ENCODE results near the gene OTUB2. TPM values are rescaled to one million over a fixed set of nuclear protein-coding genes. Genes with fewer than 3 reads are reported as not detected.

OTUB2 gene
- total and polyA plus RNA-seq, 2 donors (not counting 3 experiments of a cell fraction or from before 2014, with no cell fraction given), result 0.70 to 1.6 TPM

- intact Hi-C loops (cut with micrococcal nuclease), result loop anchor here (2.0 kb wide), 1 partner anchor 153 kb away; no protein-coding TSS in a partner anchor
- no peak for FAIRE-seq
- H3K9me1 ChIP-seq (replicated peaks; ENCODE audit: control insufficient read depth, extremely low read depth, insufficient read depth, low read length), result no peaks in the 10 kb centered on the region
- dilution Hi-C loops (cut with MboI; ENCODE audit: extremely low pct_ligation_motif_present, low sequenced_read_pairs), result no loop called here
- ChIA-PET POLR2A (no interaction called here), CTCF (interaction anchor here (0.9 to 2.7 kb wide), 8 partner anchors 9 to 148 kb away, joined by 3 to 30 read pairs (median 10); partner anchors contain the start of gene IFI27L2)
- H3K36me3 ChIP-seq (ENCODE audit: control insufficient read depth in 2 of 2, extremely low read depth in 1 of 2, insufficient read depth in 2 of 2, low read length in 2 of 2), result no peaks in the 10 kb centered on the region
- H3K4me2 ChIP-seq (ENCODE audit: insufficient read depth, low read length), result no peak overlapping the region
- H2AFZ ChIP-seq (ENCODE audit: low read depth, low read length), result no peak overlapping the region
- TF ChIP-seq JUN (IDR thresholded peaks at IDR 0.05; ENCODE audit: borderline replicate concordance, insufficient read depth, insufficient read length, low read depth) (no peak), POLR2AphosphoS5 (IDR thresholded peaks at IDR 0.05; ENCODE audit: insufficient read depth, low read depth, low read length) (no peak), POLR2A (IDR thresholded peaks at IDR 0.05; ENCODE audit: low read depth, low read length) (no peak), CTCF (IDR thresholded peaks at IDR 0.05; ENCODE audit: extremely low read depth in 1 of 2, insufficient read depth in 1 of 2, low read depth in 1 of 2, low read length in 2 of 2) (no peak), MYC (IDR thresholded peaks at IDR 0.05; ENCODE audit: low read depth, low read length) (no peak), FOS (IDR thresholded peaks at IDR 0.05; ENCODE audit: borderline replicate concordance, insufficient read depth, low read length) (no peak), MAX (IDR thresholded peaks at IDR 0.05; ENCODE audit: insufficient read depth, insufficient read length) (no peak), GATA2 (IDR thresholded peaks at IDR 0.05; ENCODE audit: insufficient read depth, insufficient read length, low read depth, low read length) (no peak), EZH2 (IDR thresholded peaks at IDR 0.05; ENCODE audit: borderline replicate concordance, low read depth, low read length, severe bottlenecking) (no peak)
- peaks cover 10% of the 10 kb centered on the region for H3K4me1 ChIP-seq (ENCODE audit: control insufficient read depth, extremely low read depth, insufficient read depth, low read length)
- H3K4me3 ChIP-seq (replicated peaks in 1 of 3; ENCODE audit: insufficient read depth in 1 of 3, low read depth in 1 of 3, low read length in 3 of 3), result no peak overlapping the region
- DNase-seq (ENCODE audit: low read depth, low spot score), result no peak
- no peaks in the 10 kb centered on the region for H3K79me2 ChIP-seq (ENCODE audit: control insufficient read depth, insufficient read depth, low read length)
- no peaks in the 10 kb centered on the region for H4K20me1 ChIP-seq (replicated peaks; ENCODE audit: control insufficient read depth, extremely low read depth, insufficient read depth, low read length)
- H3K27ac ChIP-seq (ENCODE audit: insufficient read depth, low read depth, low read length), result no peak overlapping the region
- BruUV-seq (replicated peaks), result no TSS peak
- no peaks in the 10 kb centered on the region for H3K9me3 ChIP-seq (replicated peaks; ENCODE audit: control insufficient read depth, insufficient read depth, low read length)
- H3K9ac ChIP-seq (replicated peaks; ENCODE audit: extremely low read depth, insufficient read depth, low read length), result no peak overlapping the region
- H3K27me3 ChIP-seq (ENCODE audit: control insufficient read depth in 2 of 2, insufficient read depth in 2 of 2, low read length in 2 of 2), result no peaks in the 10 kb centered on the region
Measured at GRCh38 chr14:94027566-94028449, 1.7 kb downstream of the OTUB2 start.
